ACC112 (cell line): ENCODE measurements around the gene F13A1.

Experiments
- H2AFZ ChIP-seq: fragments of 200-600 bp; sonication (generic); one replicate; pipeline ENCODE4 v1.6.0; 2017; ENCODE audit warnings: antibody characterized with exemption, low read length; ENCODE audit not compliant: unreplicated experiment
- H3K27ac ChIP-seq: fragments of 200-600 bp; sonication (generic); 2 replicates; pipeline ENCODE4 v1.5.1; 2014; ENCODE audit warnings: low read depth, mild to moderate bottlenecking, antibody characterized with exemption, low read length, moderate library complexity
- H3K27me3 ChIP-seq: fragments of 200-600 bp; sonication (generic); 2 replicates; pipeline ENCODE4 v1.6.1; 2014; ENCODE audit warnings: mild to moderate bottlenecking, antibody characterized with exemption, low read length, moderate library complexity, mixed read lengths; ENCODE audit not compliant: insufficient read depth
- H3K36me3 ChIP-seq: fragments of 200-600 bp; sonication (generic); 2 replicates; pipeline ENCODE4 v1.6.1; 2016; ENCODE audit warnings: mild to moderate bottlenecking, antibody characterized with exemption, low read length, moderate library complexity, mixed read lengths; ENCODE audit not compliant: insufficient read depth
- H3K4me1 ChIP-seq: fragments of 200-600 bp; sonication (generic); one replicate; pipeline ENCODE4 v1.6.1; 2016; ENCODE audit warnings: low read length, mixed read lengths; ENCODE audit not compliant: insufficient read depth, unreplicated experiment, control insufficient read depth
- H3K4me3 ChIP-seq: fragments of 200-600 bp; sonication (generic); 2 replicates; pipeline ENCODE4 v1.5.1; 2014; ENCODE audit warnings: mild to moderate bottlenecking, low read depth, low read length
- H3K79me2 ChIP-seq: fragments of 200-600 bp; sonication (generic); one replicate; pipeline ENCODE4 v1.6.0; 2016; ENCODE audit warnings: low read length; ENCODE audit not compliant: control insufficient read depth, unreplicated experiment, insufficient read depth

F13A1 gene

DNA sequence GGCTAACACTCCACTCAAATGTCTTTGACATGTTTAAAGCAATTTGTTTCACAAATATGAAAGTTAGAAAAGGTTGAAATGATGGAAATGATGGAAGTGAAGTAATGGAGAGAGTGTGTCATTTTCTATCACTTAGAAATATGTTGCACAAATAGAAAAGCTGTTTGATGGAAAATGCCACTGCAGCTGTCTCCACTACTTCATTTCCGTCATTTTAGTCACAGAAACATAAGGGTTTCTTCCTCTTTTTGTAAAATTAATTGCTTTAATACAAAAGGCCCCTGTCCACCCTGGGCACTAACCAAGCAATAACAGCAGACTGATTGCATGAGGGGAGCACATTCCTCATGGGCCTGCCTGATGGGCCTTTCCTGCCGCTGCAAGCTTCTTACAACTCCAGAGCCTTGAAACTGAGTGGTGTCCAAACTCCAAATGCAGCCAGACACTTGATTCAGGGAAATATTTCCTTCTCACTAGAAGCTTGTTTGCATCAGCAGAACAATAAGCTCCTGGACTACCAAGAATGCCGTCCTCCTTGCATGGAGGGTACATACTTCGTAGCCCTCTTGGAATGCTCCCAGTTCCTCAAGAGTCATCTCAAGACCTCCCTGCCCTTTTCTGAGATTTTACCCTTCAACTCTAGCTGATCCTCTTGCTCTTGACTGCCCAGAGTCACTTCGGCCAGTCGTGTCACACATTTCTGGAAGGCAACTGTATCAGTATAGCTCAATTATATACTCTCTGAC lies 36.1 kb downstream of the F13A1 start:
- H3K4me3 ChIP-seq = no peak overlapping the region

DNA sequence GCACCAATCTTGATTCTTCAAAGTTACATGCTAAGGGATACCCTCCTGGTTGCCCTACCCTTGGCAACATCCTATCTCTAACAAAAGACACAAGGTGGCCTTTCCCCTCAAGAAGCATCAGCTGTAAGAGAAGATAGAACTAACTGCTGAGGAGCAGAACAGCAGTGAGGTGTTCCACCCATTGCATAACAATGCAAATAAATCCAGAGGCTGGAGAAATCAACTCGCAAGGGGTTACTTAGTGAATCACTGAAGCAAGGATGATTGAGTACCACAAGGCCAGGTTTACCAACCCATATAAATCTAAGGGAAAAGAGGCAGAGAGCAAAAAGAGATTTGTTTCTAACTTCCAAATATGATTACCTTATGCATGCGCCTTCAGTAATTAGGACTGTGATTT lies 36.7 kb downstream of the F13A1 start:
- Histone ChIP-seq H3K27me3 (no peaks in the 10 kb centered on the region), H3K36me3 (no peaks in the 10 kb centered on the region)

More for the DNA sequence above, 36.1 kb downstream of the F13A1 start:
- Histone ChIP-seq H3K36me3 (no peaks in the 10 kb centered on the region), H3K79me2 (no peaks in the 10 kb centered on the region), H3K4me1 (no peaks in the 10 kb centered on the region), H2AFZ (no peak overlapping the region), H3K27me3 (no peaks in the 10 kb centered on the region), H3K27ac (no peak overlapping the region)

DNA sequence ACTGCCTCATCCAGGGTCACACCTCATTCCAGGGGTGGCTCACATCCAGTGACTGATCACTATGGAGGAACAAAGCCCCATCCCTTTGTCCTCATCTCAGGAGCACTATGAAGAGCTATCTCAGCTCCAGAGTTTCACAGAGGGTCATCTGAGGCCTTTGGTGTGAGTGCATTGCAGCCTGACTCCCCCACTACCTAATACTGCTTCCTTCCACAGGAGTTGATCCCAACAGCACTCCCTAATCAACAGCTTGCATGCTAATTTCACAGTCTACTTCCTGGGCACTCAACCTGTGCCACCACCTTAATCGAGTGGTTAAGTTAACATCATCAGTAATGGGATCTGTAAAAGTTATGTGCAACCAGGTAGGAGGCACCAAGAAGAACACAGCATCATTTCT lies 37.7 kb downstream of the F13A1 start:
- H3K36me3 ChIP-seq = no peaks in the 10 kb centered on the region
- H3K79me2 ChIP-seq = no peaks in the 10 kb centered on the region
- H3K4me1 ChIP-seq = no peaks in the 10 kb centered on the region
- H3K27me3 ChIP-seq = no peaks in the 10 kb centered on the region
- H3K27ac ChIP-seq = no peak overlapping the region
- H3K4me3 ChIP-seq = no peak overlapping the region
- no peak overlapping the region for H2AFZ ChIP-seq

More for the DNA sequence above, 36.7 kb downstream of the F13A1 start:
- no peaks in the 10 kb centered on the region for H3K79me2 ChIP-seq
- no peak overlapping the region for H2AFZ ChIP-seq
- no peak overlapping the region for H3K27ac ChIP-seq
- H3K4me3 ChIP-seq = no peak overlapping the region
- H3K4me1 ChIP-seq = no peaks in the 10 kb centered on the region

DNA sequence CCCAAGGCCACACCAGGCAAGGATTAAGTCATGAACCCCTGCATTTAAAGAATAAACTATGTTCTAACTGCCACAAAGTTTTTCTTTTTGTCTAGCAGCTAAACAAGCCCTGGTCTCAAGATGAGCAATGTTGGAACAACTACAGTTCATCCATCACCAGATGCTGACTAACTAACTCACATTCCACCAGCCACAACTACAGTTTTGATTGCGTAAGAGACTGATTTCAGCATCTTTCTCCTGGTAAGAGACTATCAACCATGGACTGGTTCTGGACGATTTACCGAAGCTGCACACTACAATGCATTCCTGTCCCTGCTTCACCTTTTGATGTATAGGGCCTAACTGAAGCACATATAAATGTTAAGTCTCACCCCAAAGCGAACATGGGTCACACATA lies 43.0 kb downstream of the F13A1 start:
- H3K4me1 ChIP-seq = no peaks in the 10 kb centered on the region
- no peaks in the 10 kb centered on the region for H3K36me3 ChIP-seq
- H3K79me2 ChIP-seq = no peaks in the 10 kb centered on the region
- no peak overlapping the region for H3K27ac ChIP-seq
- H3K27me3 ChIP-seq = no peaks in the 10 kb centered on the region
- no peak overlapping the region for H2AFZ ChIP-seq
- no peak overlapping the region for H3K4me3 ChIP-seq

DNA sequence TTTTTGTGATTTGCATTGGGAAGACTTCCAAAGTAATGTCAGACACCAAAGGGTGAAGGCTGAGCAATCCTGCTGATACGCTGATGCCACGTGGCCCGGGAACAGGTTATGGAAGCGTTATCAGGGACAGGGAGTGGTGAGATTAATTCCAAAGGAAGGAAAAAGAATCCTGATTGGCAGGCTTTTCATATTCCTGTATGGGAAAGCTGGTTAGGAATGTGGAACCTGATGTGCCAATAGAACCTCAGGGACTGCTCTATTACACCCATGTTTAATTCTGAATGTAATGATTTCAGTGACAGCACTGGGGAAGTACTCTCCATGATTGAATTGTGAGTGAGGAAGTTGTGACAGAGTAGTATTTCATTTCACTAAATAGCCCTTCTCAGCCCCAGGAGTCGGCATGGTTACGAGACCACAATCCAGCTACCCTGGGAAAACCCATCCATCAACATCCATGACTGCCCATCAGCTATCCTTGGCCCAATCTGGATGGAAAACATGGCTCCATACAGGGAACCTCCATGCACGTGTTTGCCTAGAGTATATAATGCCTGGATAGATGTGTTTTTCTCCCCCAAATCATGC lies 49.4 kb downstream of the F13A1 start:
- no peak overlapping the region for H3K27ac ChIP-seq
- H2AFZ ChIP-seq = no peak overlapping the region
- no peak overlapping the region for H3K4me3 ChIP-seq
- no peaks in the 10 kb centered on the region for H3K79me2 ChIP-seq
- no peaks in the 10 kb centered on the region for H3K36me3 ChIP-seq
- H3K27me3 ChIP-seq = no peaks in the 10 kb centered on the region
- H3K4me1 ChIP-seq = no peaks in the 10 kb centered on the region

DNA sequence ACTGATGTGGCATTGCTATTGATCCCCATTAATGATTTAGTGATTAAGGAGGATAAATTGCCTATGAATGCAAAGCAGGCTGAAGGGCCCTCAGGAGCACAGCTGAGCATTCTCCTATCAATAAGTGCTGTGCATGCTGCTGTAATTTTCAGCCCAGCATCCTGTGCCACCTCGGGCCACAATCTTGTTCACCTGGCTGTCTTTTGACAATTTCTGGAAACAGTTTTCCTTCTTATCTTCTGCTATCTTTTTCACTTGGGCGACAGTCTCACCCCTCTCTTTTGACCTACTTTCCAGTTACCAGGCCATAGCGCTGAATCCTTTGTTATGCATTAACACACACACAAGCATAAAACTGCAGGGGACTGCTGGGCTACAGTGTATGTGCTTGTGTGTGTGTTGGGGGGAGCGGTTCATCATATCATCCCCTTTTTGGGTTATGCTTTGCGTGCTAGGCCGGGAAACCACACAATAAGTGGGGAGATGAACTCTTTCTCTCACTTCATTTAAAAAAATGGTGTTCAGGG lies 60.2 kb downstream of the F13A1 start:
- H3K4me3 ChIP-seq = no peak overlapping the region
- no peaks in the 10 kb centered on the region for H3K4me1 ChIP-seq
- H2AFZ ChIP-seq = no peak overlapping the region
- no peaks in the 10 kb centered on the region for H3K27me3 ChIP-seq
- H3K27ac ChIP-seq = no peak overlapping the region
- H3K79me2 ChIP-seq = no peaks in the 10 kb centered on the region
- H3K36me3 ChIP-seq = no peaks in the 10 kb centered on the region

DNA sequence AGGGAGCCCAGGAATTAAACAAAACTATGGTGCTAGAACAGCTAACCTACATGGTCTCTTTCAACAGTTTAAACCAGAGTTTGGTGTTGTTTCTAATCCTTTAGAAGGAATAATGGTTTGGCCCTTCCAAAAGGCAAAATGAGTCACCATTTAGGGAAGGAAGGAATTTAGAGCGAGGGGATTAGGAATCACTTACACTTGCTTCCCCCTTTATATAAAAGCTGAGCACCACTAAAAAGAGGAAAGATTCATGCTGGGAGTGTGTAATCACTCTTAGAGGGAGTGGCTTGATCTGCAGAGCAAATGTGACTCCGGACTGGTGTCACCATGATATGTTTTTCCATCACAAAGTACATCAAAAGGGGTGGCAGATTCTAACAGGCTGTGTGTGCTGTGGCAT lies 63.6 kb downstream of the F13A1 start:
- H3K79me2 ChIP-seq = no peaks in the 10 kb centered on the region
- H3K27ac ChIP-seq = no peak overlapping the region
- H3K4me1 ChIP-seq = no peaks in the 10 kb centered on the region
- no peak overlapping the region for H3K4me3 ChIP-seq
- no peaks in the 10 kb centered on the region for H3K27me3 ChIP-seq
- no peaks in the 10 kb centered on the region for H3K36me3 ChIP-seq
- H2AFZ ChIP-seq = no peak overlapping the region

DNA sequence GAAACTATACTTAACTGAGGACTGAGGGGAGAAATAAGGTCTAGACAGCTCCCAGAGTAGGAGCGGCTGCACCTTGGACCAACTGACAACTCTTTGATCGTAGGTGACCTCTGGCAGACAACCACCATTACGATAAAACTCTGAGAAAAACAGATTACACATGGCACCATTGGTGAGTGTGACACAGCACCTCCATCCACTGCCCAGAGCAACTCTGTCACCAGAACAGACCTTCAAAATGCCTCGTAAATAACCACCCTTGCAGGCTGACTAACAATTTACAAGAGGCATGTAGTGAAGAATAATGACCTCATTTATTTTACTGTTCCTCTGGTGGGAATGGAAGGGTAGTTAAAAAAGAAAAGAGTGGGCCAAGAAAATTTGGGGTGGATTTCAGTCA lies 64.2 kb downstream of the F13A1 start:
- Histone ChIP-seq H3K79me2 (no peaks in the 10 kb centered on the region), H3K27ac (no peak overlapping the region), H3K27me3 (no peaks in the 10 kb centered on the region), H3K4me1 (no peaks in the 10 kb centered on the region), H3K36me3 (no peaks in the 10 kb centered on the region), H3K4me3 (no peak overlapping the region), H2AFZ (no peak overlapping the region)

DNA sequence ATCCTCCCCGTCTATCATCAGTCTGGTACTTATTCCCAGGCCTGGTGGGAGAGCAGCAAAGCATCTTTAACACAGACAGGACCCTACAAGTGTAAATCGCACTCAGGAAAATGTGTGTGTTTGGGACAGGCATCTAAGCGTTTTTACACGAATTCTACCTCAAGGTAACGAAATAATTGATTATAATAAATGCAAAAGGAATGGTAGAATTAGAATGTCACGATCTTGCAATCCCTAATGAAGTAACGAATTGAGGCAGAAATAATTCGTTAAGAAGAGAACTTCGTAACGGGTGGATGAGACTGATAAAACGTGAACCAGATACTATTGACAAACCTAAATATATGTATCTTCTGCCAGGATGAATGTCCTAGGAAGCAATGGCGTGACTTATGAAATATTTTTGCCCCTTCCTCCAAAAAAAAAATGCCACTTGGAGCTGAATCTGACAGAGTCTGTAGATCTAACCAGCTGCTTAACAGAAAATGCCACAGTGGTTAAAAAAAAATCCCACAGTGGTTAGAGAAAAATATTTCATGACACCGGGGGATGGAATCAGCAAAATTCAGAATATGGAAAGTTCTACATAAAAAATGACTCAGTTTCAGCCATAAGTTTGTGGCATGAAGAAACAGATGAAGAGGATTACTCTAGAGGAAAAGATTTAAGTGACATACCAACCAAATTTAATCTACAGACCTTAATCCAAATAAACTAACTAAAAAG lies 68.7 kb downstream of the F13A1 start:
- H3K4me3 ChIP-seq = no peak overlapping the region
- H3K79me2 ChIP-seq = no peaks in the 10 kb centered on the region
- no peak overlapping the region for H3K27ac ChIP-seq
- no peaks in the 10 kb centered on the region for H3K27me3 ChIP-seq
- H2AFZ ChIP-seq = no peak overlapping the region
- H3K36me3 ChIP-seq = no peaks in the 10 kb centered on the region
- no peaks in the 10 kb centered on the region for H3K4me1 ChIP-seq

DNA sequence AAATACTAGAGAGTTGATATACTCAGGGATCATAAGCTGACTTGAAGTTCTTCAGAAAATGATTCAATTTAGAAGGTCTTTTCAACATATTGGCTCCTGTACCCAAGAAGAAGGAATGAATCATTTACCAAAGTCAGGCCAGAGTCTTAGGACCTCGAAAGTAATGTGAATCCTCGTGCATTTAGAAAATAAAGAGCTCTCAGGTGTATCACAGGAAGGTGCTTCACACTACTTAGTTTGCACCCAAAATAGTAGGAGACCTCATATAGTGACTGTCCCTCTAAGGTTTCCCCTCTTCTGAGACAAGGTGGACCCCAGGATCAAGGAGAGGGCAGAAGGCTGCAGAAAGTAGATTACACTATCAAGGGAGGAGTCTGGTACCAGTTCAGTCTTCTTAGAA lies 71.8 kb downstream of the F13A1 start:
- Histone ChIP-seq H3K79me2 (no peaks in the 10 kb centered on the region), H3K27me3 (no peaks in the 10 kb centered on the region), H3K27ac (no peak overlapping the region), H2AFZ (no peak overlapping the region), H3K36me3 (no peaks in the 10 kb centered on the region), H3K4me1 (no peaks in the 10 kb centered on the region), H3K4me3 (no peak overlapping the region)
